ENCODE data around the gene KLHL8.

Gene KLHL8

GRCh38 chr4:87120010-87120409 lies 100.4 kb downstream of the KLHL8 start:
- no peak for DNase-seq (ENCODE audit: low read depth, low spot score)
- TF ChIP-seq CTCF (IDR thresholded peaks at IDR 0.05; ENCODE audit: insufficient read depth, low read length, missing control alignments), result no peak
- no peak overlapping the region for H3K4me3 ChIP-seq (ENCODE audit: low read depth, low read length)
- POLR2A ChIA-PET, result no interaction called here
- CTCF ChIA-PET, result interaction anchor here (1.0 to 5.4 kb wide), 2 partner anchors 32 to 197 kb away, joined by 3 to 24 read pairs; no protein-coding TSS in a partner anchor

DNA sequence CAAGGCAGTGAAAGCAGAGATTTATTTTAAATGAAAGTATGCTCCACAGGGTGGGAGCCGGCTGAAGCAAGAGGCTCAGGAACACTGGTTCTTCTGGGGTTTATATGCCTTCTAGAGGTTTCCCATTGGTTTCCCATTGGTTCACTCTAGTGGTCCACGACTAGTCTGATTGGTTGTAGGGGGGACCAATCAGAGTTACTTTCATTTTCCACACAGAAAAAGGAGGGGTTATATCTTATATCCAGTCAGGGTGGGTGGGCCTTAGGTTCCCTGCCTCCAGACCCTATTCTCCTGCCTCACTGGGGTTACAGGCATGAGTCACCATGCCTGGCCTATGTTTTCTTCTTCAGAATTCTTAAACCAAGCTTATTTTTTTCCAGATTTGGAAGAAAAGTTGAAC lies 101.6 kb downstream of the KLHL8 start:
- ChIA-PET CTCF (interaction anchor here (0.6 to 5.4 kb wide), 4 partner anchors 9 to 196 kb away, joined by 3 to 24 read pairs (median 4); partner anchors contain the start of gene KLHL8), POLR2A (no interaction called here)
- no peak overlapping the region for H3K4me3 ChIP-seq (ENCODE audit: low read depth, low read length)
- no peak for TF ChIP-seq CTCF (IDR thresholded peaks at IDR 0.05; ENCODE audit: insufficient read depth, low read length, missing control alignments)
- no peak for DNase-seq (ENCODE audit: low read depth, low spot score)

DNA sequence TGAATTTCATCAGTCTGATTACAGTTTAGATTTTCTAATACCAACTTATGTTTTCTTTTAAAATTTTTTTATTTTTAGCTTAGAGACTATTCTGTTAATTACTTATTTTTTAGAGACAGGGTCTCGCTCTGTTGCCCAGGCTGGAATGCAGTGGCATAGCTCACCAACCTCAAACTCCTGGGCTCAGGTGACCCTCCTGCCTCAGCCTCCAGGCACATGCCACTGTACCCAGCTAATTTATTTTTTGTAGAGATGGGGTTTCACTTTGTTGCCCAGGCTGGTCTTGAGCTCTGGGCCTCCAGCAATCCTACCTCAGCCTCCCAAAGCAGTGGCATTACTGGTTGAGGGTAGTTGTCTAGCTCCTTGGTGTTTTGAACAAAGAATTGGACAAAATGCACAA lies 102.0 kb downstream of the KLHL8 start:
- ChIA-PET CTCF (interaction anchor here (0.6 to 5.4 kb wide), 4 partner anchors 8 to 196 kb away, joined by 3 to 24 read pairs (median 4); partner anchors contain the start of gene KLHL8), POLR2A (no interaction called here)

GRCh38 chr4:87117732-87118075 lies 102.7 kb downstream of the KLHL8 start:
- no peak overlapping the region for H3K4me3 ChIP-seq (ENCODE audit: low read depth, low read length)
- ChIA-PET POLR2A (no interaction called here), CTCF (interaction anchor here (1.3 to 5.4 kb wide), 2 partner anchors 15 to 195 kb away, joined by 3 to 24 read pairs; no protein-coding TSS in a partner anchor)
- DNase-seq (ENCODE audit: low read depth, low spot score), result no peak
- TF ChIP-seq CTCF (IDR thresholded peaks at IDR 0.05; ENCODE audit: insufficient read depth, low read length, missing control alignments), result no peak

More for the DNA sequence above, 102.0 kb downstream of the KLHL8 start:
- TF ChIP-seq CTCF (IDR thresholded peaks at IDR 0.05; ENCODE audit: insufficient read depth, low read length, missing control alignments), result no peak
- no peak overlapping the region for H3K4me3 ChIP-seq (ENCODE audit: low read depth, low read length)
- no peak for DNase-seq (ENCODE audit: low read depth, low spot score)

DNA sequence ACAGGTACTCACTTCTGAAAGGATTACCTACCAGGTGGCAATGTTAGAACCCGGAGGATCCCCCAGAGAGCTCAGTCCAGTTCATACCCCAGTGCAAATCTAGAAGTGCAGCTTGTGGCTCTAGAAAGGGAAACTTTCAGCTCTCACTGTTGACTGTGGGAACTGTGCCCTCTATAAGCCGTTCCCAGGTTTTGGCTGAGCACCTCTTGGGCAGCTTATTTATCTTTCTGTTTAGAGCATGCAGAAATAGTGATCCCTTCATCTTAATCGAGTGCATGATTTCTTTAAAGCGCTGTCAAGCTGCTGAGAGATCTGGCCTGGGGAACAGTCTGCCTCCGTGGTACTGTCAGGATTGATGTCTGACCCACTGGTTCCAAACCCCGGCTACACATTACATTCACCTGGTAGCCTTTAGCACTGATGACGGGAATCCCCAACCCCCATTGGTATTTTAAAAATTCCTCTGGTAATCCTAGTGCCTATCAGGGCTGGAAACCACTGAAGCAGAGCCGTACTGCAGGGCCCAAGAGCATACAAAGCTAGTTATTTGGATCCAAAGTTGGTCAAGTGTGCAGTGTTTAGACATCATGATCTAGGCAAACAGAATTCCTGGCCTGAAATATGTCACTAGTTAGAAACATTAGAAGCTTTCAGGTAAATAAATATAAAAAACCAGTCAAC lies 103.2 kb downstream of the KLHL8 start:
- CTCF ChIA-PET, result interaction anchor here (0.9 to 5.4 kb wide), 4 partner anchors 24 to 195 kb away, joined by 3 to 24 read pairs (median 4); no protein-coding TSS in a partner anchor
- TF ChIP-seq CTCF (IDR thresholded peaks at IDR 0.05; ENCODE audit: insufficient read depth, low read length, missing control alignments), result no peak
- no peak overlapping the region for H3K4me3 ChIP-seq (ENCODE audit: low read depth, low read length)
- DNase-seq (ENCODE audit: low read depth, low spot score), result no peak
- POLR2A ChIA-PET, result no interaction called here

GRCh38 chr4:87116231-87116630 lies 104.2 kb downstream of the KLHL8 start:
- H3K4me3 ChIP-seq (ENCODE audit: low read depth, low read length), result no peak overlapping the region
- ChIA-PET POLR2A (no interaction called here), CTCF (interaction anchor here (1.0 to 5.4 kb wide), 3 partner anchors 23 to 194 kb away, joined by 3 to 24 read pairs (median 5); no protein-coding TSS in a partner anchor)
- DNase-seq (ENCODE audit: low read depth, low spot score), result no peak
- TF ChIP-seq CTCF (IDR thresholded peaks at IDR 0.05; ENCODE audit: insufficient read depth, low read length, missing control alignments), result no peak
